A673 (cell line): ENCODE measurements around the gene ARHGAP18. TPM values are rescaled to one million over a fixed set of nuclear protein-coding genes. Genes with fewer than 3 reads are reported as not detected.

Experiments used
- BruUV-seq: library from RNA; stranded (reverse); fragments of 400-500 nt; replicated peaks from 2 replicates; lab custom pipeline; 2021; lab: Mats Ljungman, UMichigan
- CTCF ChIA-PET: fragments of 300-600 bp; sonication (Branson Sonifier 250); formaldehyde crosslinking; loops from one replicate; lab custom pipeline; 2022; ENCODE audit warnings: antibody characterized with exemption; lab: Charles Lee
- POLR2A ChIA-PET: fragments of 300-600 bp; sonication (Branson Sonifier 250); formaldehyde crosslinking; loops from one replicate; lab custom pipeline; 2022; ENCODE audit warnings: antibody characterized with exemption; ENCODE audit not compliant: low non-redundant PET; lab: Charles Lee
- DNase-seq: peaks from one replicate; pipeline ENCODE4 v3.0.0-alpha.2; 2015; ENCODE audit warnings: low spot score
- H3K27ac ChIP-seq: fragments of 200-600 bp; sonication (generic); 2 replicates; pipeline ENCODE4 v1.5.1; 2016; ENCODE audit warnings: mixed run types, low read depth, mild to moderate bottlenecking, mixed read lengths, antibody characterized with exemption, low read length; ENCODE audit not compliant: poor library complexity, severe bottlenecking
- H3K27me3 ChIP-seq: fragments of 200-600 bp; sonication (generic); replicated peaks from 2 replicates; pipeline ENCODE4 v1.6.1; 2017; ENCODE audit warnings: mixed run types, low read depth, mild to moderate bottlenecking, mixed read lengths, antibody characterized with exemption, low read length; ENCODE audit not compliant: insufficient read depth, poor library complexity
- H3K36me3 ChIP-seq: fragments of 200-600 bp; sonication (generic); 2 replicates; pipeline ENCODE4 v1.6.1; 2016; ENCODE audit warnings: mixed run types, mild to moderate bottlenecking, mixed read lengths, antibody characterized with exemption, low read length; ENCODE audit not compliant: insufficient read depth, poor library complexity, severe bottlenecking
- H3K4me1 ChIP-seq: fragments of 200-600 bp; sonication (generic); 2 replicates; pipeline ENCODE4 v1.6.1; 2017; ENCODE audit warnings: mixed run types, mild to moderate bottlenecking, mixed read lengths, antibody characterized with exemption, low read length; ENCODE audit not compliant: insufficient read depth, poor library complexity, severe bottlenecking
- H3K4me3 ChIP-seq: fragments of 200-600 bp; sonication (generic); 2 replicates; pipeline ENCODE4 v1.5.1; 2016; ENCODE audit warnings: low read depth, mixed run types, mild to moderate bottlenecking, mixed read lengths, low read length; ENCODE audit not compliant: poor library complexity, severe bottlenecking
- H3K9me3 ChIP-seq: fragments of 200-600 bp; sonication (generic); 2 replicates; pipeline ENCODE4 v1.6.1; 2016; ENCODE audit warnings: mixed run types, low read depth, mild to moderate bottlenecking, mixed read lengths, antibody characterized with exemption, low read length; ENCODE audit not compliant: poor library complexity, severe bottlenecking
- CTCF ChIP-seq: fragments of 300-800, 200-600 bp; sonication (generic); conservative IDR thresholded peaks from 2 replicates; pipeline ENCODE4 v1.5.1; 2017; ENCODE audit warnings: low read depth, mild to moderate bottlenecking, antibody characterized with exemption, low read length, moderate library complexity, mixed read lengths
- EZH2 ChIP-seq: fragments of 200-600 bp; sonication (generic); IDR thresholded peaks from 2 replicates; pipeline ENCODE4 v1.6.1; 2017; ENCODE audit warnings: borderline replicate concordance, low read depth, mild to moderate bottlenecking, mixed read lengths, antibody characterized with exemption, low read length; ENCODE audit not compliant: poor library complexity, severe bottlenecking
- intact Hi-C: fragments of 100-400 bp; cut with micrococcal nuclease; formaldehyde crosslinking; loops from one replicate; pipeline ENCODE4 v1.10.0; 2022; ENCODE audit not compliant: unreplicated experiment
- total RNA-seq: library from RNA; stranded (reverse); gene quantifications from 2 replicates; pipeline ENCODE4 v1.2.3, GENCODE V29; 2021

ARHGAP18 gene
- total RNA-seq, 1 experiment from 2014 or later: 14.2 TPM

GRCh38 chr6:129667621-129668020 is 42.4 kb downstream of the ARHGAP18 start:
- Histone ChIP-seq H3K36me3 (no peaks in the 10 kb centered on the region), H3K27me3 (no peaks in the 10 kb centered on the region), H3K27ac (no peak overlapping the region), H3K4me1 (peaks cover 33% of the 10 kb centered on the region), H3K9me3 (no peaks in the 10 kb centered on the region), H3K4me3 (no peak overlapping the region)
- TF ChIP-seq CTCF: no peak
- no peak for TF ChIP-seq EZH2
- no TSS peak for BruUV-seq
- intact Hi-C loops: no loop called here
- ChIA-PET POLR2A (no interaction called here), CTCF (no interaction called here)
- peak; percentile 43 for DNase-seq

- ChIA-PET CTCF (no interaction called here), POLR2A (no interaction called here)
- BruUV-seq: no TSS peak
- H3K9me3 ChIP-seq: no peaks in the 10 kb centered on the region
- H3K36me3 ChIP-seq: no peaks in the 10 kb centered on the region
- TF ChIP-seq EZH2 (no peak), CTCF (no peak)
- intact Hi-C loops: no loop called here
- no peaks in the 10 kb centered on the region for H3K27me3 ChIP-seq
- no peak overlapping the region for H3K27ac ChIP-seq
- no peak overlapping the region for H3K4me3 ChIP-seq
- no peak for DNase-seq
- H3K4me1 ChIP-seq: peaks cover 35% of the 10 kb centered on the region
These were observed 42.9 kb downstream of the ARHGAP18 start for GRCh38 chr6:129667034-129667433.

GRCh38 chr6:129665555-129665954 is 44.4 kb downstream of the ARHGAP18 start:
- Histone ChIP-seq H3K27ac (no peak overlapping the region), H3K36me3 (no peaks in the 10 kb centered on the region), H3K4me3 (no peak overlapping the region), H3K27me3 (no peaks in the 10 kb centered on the region), H3K4me1 (peaks cover 46% of the 10 kb centered on the region), H3K9me3 (no peaks in the 10 kb centered on the region)
- no peak for DNase-seq
- intact Hi-C loops: no loop called here
- CTCF ChIA-PET: no interaction called here
- no TSS peak for BruUV-seq
- TF ChIP-seq EZH2: no peak
- TF ChIP-seq CTCF: no peak
- POLR2A ChIA-PET: no interaction called here
